GM12878 (cell line): Measurements from ENCODE around the gene TYW1. TPM values are rescaled to one million over a fixed set of nuclear protein-coding genes. Genes with fewer than 3 reads are reported as not detected.
"Not testable (repeated sequence)": the region's sequence is repeated elsewhere in the genome, so short reads cannot be mapped to it uniquely, and the experiment has no call there.

Experiments
- ATAC-seq: fragments of 200-7000 bp; cut with Tn5 transposase; 3 replicates; pipeline ENCODE4 v1.9.1; 2020; ENCODE audit warnings: mild to moderate bottlenecking, moderate library complexity
- BruUV-seq: library from RNA; stranded (reverse); fragments of 400-500 nt; replicated peaks from 2 replicates; lab custom pipeline; 2021; lab: Mats Ljungman, UMichigan
- CTCF ChIA-PET: fragments of 300-600 bp; sonication (Branson Sonifier 250); formaldehyde crosslinking; extraction: SDS; loops from one replicate; lab custom pipeline; 2021; ENCODE audit warnings: inconsistent platforms; lab: Yijun Ruan, JAX
- POLR2A ChIA-PET: fragments of 350-600 bp; formaldehyde crosslinking; extraction: SDS; loops from one replicate; lab custom pipeline; 2021; ENCODE audit warnings: inconsistent platforms; lab: Charles Lee
- RAD21 ChIA-PET: fragments of 300-600 bp; sonication (Branson Sonifier 250); formaldehyde crosslinking; loops from one replicate; lab custom pipeline; 2023; ENCODE audit warnings: antibody characterized with exemption; ENCODE audit not compliant: unreplicated experiment; lab: Charles Lee
- SMC1A ChIA-PET: fragments of 300-600 bp; sonication (Branson Sonifier 250); formaldehyde crosslinking; loops from one replicate; lab custom pipeline; 2023; ENCODE audit not compliant: unreplicated experiment, uncharacterized antibody; lab: Charles Lee
- DNase-seq: peaks from one replicate; pipeline ENCODE4 v3.0.0-alpha.2; 2011; ENCODE audit warnings: low read depth, low spot score
- FAIRE-seq: peaks from 3 replicates; lab custom pipeline; 2011; peaks lifted over from hg19 to GRCh38; lab: Jason Lieb, UNC
- H2AFZ ChIP-seq: 2 replicates; pipeline ENCODE4 v1.6.0; 2011; ENCODE audit warnings: low read depth, low read length, control low read depth; ENCODE audit not compliant: control insufficient read depth
- H3K27ac ChIP-seq: 2 replicates; pipeline ENCODE4 v1.5.1; 2011; ENCODE audit warnings: control low read depth; ENCODE audit not compliant: control insufficient read depth, insufficient read depth
- H3K27me3 ChIP-seq, 2 experiments: replicated peaks in 1 of 2; 2 replicates each; pipeline versions ENCODE4 v1.6.0 to v1.6.1; 2011; ENCODE audit warnings: low read length in 1 of 2; ENCODE audit not compliant: control insufficient read depth in 2 of 2, insufficient read depth in 2 of 2
- H3K36me3 ChIP-seq, 2 experiments: 2 replicates each; pipeline ENCODE4 v1.5.1; 2011; ENCODE audit warnings: low read length in 1 of 2; ENCODE audit not compliant: control insufficient read depth in 2 of 2, insufficient read depth in 2 of 2
- H3K4me1 ChIP-seq: 2 replicates; pipeline ENCODE4 v1.6.1; 2011; ENCODE audit warnings: mild to moderate bottlenecking, low read length, moderate library complexity, mixed read lengths; ENCODE audit not compliant: control insufficient read depth, insufficient read depth
- H3K4me2 ChIP-seq: 2 replicates; pipeline ENCODE4 v1.6.0; 2011; ENCODE audit warnings: control low read depth; ENCODE audit not compliant: control insufficient read depth, insufficient read depth
- H3K4me3 ChIP-seq: fragments of 200-600 bp; sonication (generic); 2 replicates; pipeline ENCODE4 v1.5.1; 2016
- H3K79me2 ChIP-seq: 2 replicates; pipeline ENCODE4 v1.6.0; 2011; ENCODE audit warnings: low read length; ENCODE audit not compliant: control insufficient read depth, insufficient read depth
- H3K9ac ChIP-seq: 2 replicates; pipeline ENCODE4 v1.8.0; 2011; ENCODE audit warnings: low read length, control low read depth, mixed read lengths; ENCODE audit not compliant: control insufficient read depth, insufficient read depth
- H3K9me3 ChIP-seq: replicated peaks from 3 replicates; pipeline ENCODE4 v1.5.1; 2011; ENCODE audit warnings: mild to moderate bottlenecking, low read length; ENCODE audit not compliant: control insufficient read depth, insufficient read depth
- H4K20me1 ChIP-seq: 2 replicates; pipeline ENCODE4 v1.6.0; 2011; ENCODE audit not compliant: control insufficient read depth, insufficient read depth
- MYB ChIP-seq: fragments of 150-350 bp; IDR thresholded peaks from 2 replicates; pipeline ENCODE4 v1.6.1; 2014; ENCODE audit warnings: mild to moderate bottlenecking, low read depth, low read length, borderline replicate concordance
- TCF3 ChIP-seq: IDR thresholded peaks from 2 replicates; pipeline ENCODE4 v1.6.1; 2012; ENCODE audit warnings: low read depth, mild to moderate bottlenecking, low read length, borderline replicate concordance; ENCODE audit not compliant: insufficient read depth
- WGBS: methylation state at CpG from one replicate; pipeline ENCODE4 v1.1.6; 2016; ENCODE audit warnings: low lambda C conversion rate; ENCODE audit not compliant: insufficient replicate concordance, insufficient coverage; ENCODE audit errors: missing lambda C conversion rate; 5-methylcytosine and 5-hydroxymethylcytosine counted together
- in situ Hi-C: fragments of 300-500 bp; cut with MboI; formaldehyde crosslinking; loops from 9 replicates; pipeline ENCODE4 v1.14.3; 2018; ENCODE audit warnings: mixed read lengths
- intact Hi-C: fragments of 100-400 bp; cut with micrococcal nuclease; formaldehyde crosslinking; loops from one replicate; pipeline ENCODE4 v1.14.2; 2022; ENCODE audit not compliant: unreplicated experiment
- polyA plus RNA-seq, 11 experiments: library from polyadenylated mRNA; depleted of rRNA in 4 of 11; unstranded in 6 of 11; stranded (reverse) in 5 of 11; fragments of >200 nt; fragmentation: Nextera tagmentation in 4 of 11; fragmentation: Illumina TruSeq in 1 of 11; extraction: Ambion mirVana in 4 of 11; extraction: Trizol in 1 of 11; gene quantifications; 1 replicate in 1 of 11; 2 replicates in 10 of 11; pipeline versions ENCODE4 v1.2.1 to v1.2.3, GENCODE V29; 2011 to 2016; ENCODE audit warnings: inconsistent platforms in 2 of 11, missing spikeins in 2 of 11, low read depth in 1 of 11
- total RNA-seq, 4 experiments: library from RNA; depleted of rRNA in 3 of 4; stranded (reverse); fragments of >200 nt in 3 of 4; fragmentation: Illumina TruSeq in 1 of 4; extraction: Trizol in 1 of 4; gene quantifications; 2 replicates each; pipeline versions ENCODE4 v1.2.1 to v1.2.3, GENCODE V29; 2013 to 2021

Gene TYW1
- total and polyA plus RNA-seq, 10 of the 15 experiments (the other 5 are each of a cell fraction or from before 2014, with no cell fraction given): 11.3 to 29.0 (median 18.4) TPM

DNA sequence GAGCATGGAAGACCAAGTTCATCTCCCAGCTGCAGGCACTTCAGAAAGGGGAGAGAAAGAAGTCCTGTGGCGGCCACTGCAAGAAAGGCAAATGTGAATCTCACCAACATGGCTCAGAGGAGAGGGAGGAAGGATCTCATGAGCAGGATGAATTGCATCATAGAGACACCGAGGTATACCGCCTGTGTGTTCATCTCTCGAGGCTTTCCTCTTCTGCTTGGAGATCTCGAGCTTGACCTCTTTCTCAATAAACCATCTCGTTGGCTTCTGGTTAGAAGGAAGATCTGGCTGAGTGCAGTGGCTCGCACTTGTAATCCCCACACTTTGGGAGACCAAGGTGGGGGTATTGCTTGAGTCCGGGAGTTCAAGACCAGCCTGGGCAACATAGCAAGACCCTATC is 21.3 kb downstream of the TYW1 start:
- SMC1A ChIA-PET, ATAC-seq, H3K79me2 ChIP-seq, H3K4me3 ChIP-seq, H4K20me1 ChIP-seq, H3K9me3 ChIP-seq, H3K4me1 ChIP-seq, FAIRE-seq, H2AFZ ChIP-seq, in situ Hi-C loops, POLR2A ChIA-PET, intact Hi-C loops, H3K27ac ChIP-seq, H3K4me2 ChIP-seq, H3K9ac ChIP-seq, H3K27me3 ChIP-seq, RAD21 ChIA-PET, DNase-seq, BruUV-seq, CTCF ChIA-PET: not testable (repeated sequence)
- H3K36me3 ChIP-seq: peaks cover 8 to 12% of the 10 kb centered on the region in 2 experiments
- 98% methylated on average over 8 of the region's 8 CpGs for WGBS

- no peaks in the 10 kb centered on the region for H3K79me2 ChIP-seq
- POLR2A ChIA-PET: interaction anchor here (1.1 kb wide), 1 partner anchor 33 kb away, joined by 3 read pairs; no protein-coding TSS in a partner anchor
- SMC1A ChIA-PET: interaction anchor here (0.7 kb wide), 1 partner anchor 634 kb away, joined by 3 read pairs; no protein-coding TSS in a partner anchor
- H3K27me3 ChIP-seq: no peaks in the 10 kb centered on the region
- BruUV-seq: no TSS peak
- H3K9ac ChIP-seq: no peak overlapping the region
- H3K4me3 ChIP-seq: no peak overlapping the region
- H3K4me2 ChIP-seq: no peak overlapping the region
- DNase-seq (no peak), ATAC-seq (no peak), FAIRE-seq (no peak)
- CTCF ChIA-PET: interaction anchor here (0.6 kb wide), 1 partner anchor 22 kb away, joined by 4 read pairs; no protein-coding TSS in a partner anchor
- in situ Hi-C loops: no loop called here
- 75% methylated on average over 7 of the region's 7 CpGs for WGBS
- TF ChIP-seq TCF3: no peak
- no peak for TF ChIP-seq MYB
- no peak overlapping the region for H3K27ac ChIP-seq
- H3K9me3 ChIP-seq: no peaks in the 10 kb centered on the region
- no peak overlapping the region for H2AFZ ChIP-seq
- H3K4me1 ChIP-seq: no peaks in the 10 kb centered on the region
- RAD21 ChIA-PET: no interaction called here
- intact Hi-C loops: no loop called here
- H3K36me3 ChIP-seq: peaks cover 6 to 12% of the 10 kb centered on the region in 2 experiments
- H4K20me1 ChIP-seq: no peaks in the 10 kb centered on the region
Observed at GRCh38 chr7:67018940-67019339, 22.3 kb downstream of the TYW1 start.
